GM23338 (cell line): ENCODE data around the gene EXOSC5. TPM values are rescaled to one million over a fixed set of nuclear protein-coding genes. Genes with fewer than 3 reads are reported as not detected.

Experiments used
- ATAC-seq: fragments of 200-7000 bp; cut with Tn5 transposase; 3 replicates; pipeline ENCODE4 v1.9.1; 2020
- DNase-seq: peaks from one replicate; pipeline ENCODE4 v3.0.0-alpha.2; 2015; ENCODE audit warnings: low spot score
- H2AFZ ChIP-seq: fragments of 200-600 bp; sonication (generic); 2 replicates; pipeline ENCODE4 v1.8.0; 2016; ENCODE audit warnings: antibody characterized with exemption, mild to moderate bottlenecking, moderate library complexity
- H3F3A ChIP-seq: fragments of 200-600 bp; sonication (generic); replicated peaks from 2 replicates; pipeline ENCODE4 v1.8.0; 2017; ENCODE audit warnings: antibody characterized with exemption, mixed run types, low read depth
- H3K27ac ChIP-seq: fragments of 200-600 bp; sonication (generic); 2 replicates; pipeline ENCODE4 v1.6.1; 2016; ENCODE audit warnings: low read depth
- H3K27me3 ChIP-seq: fragments of 200-600 bp; sonication (generic); 2 replicates; pipeline ENCODE4 v1.8.0; 2016; ENCODE audit warnings: mild to moderate bottlenecking, mixed run types, moderate library complexity; ENCODE audit not compliant: insufficient read depth
- H3K36me3 ChIP-seq: fragments of 200-600 bp; sonication (generic); 2 replicates; pipeline ENCODE4 v1.8.0; 2016; ENCODE audit warnings: mild to moderate bottlenecking; ENCODE audit not compliant: insufficient read depth
- H3K4me1 ChIP-seq: fragments of 200-600 bp; sonication (generic); 2 replicates; pipeline ENCODE4 v1.8.0; 2016; ENCODE audit warnings: mild to moderate bottlenecking, moderate library complexity; ENCODE audit not compliant: insufficient read depth
- H3K4me2 ChIP-seq: fragments of 200-600 bp; sonication (generic); 2 replicates; pipeline ENCODE4 v1.7.1; 2017; ENCODE audit warnings: mixed run types
- H3K4me3 ChIP-seq: fragments of 200-600 bp; sonication (generic); 2 replicates; pipeline ENCODE4 v1.6.1; 2016; ENCODE audit warnings: mixed run types
- H3K79me2 ChIP-seq: fragments of 200-600 bp; sonication (generic); replicated peaks from 2 replicates; pipeline ENCODE4 v1.8.0; 2017; ENCODE audit warnings: mild to moderate bottlenecking; ENCODE audit not compliant: insufficient read depth
- H3K9me2 ChIP-seq: fragments of 200-600 bp; sonication (generic); 2 replicates; pipeline ENCODE4 v1.8.0; 2017; ENCODE audit not compliant: insufficient read depth
- H4K20me1 ChIP-seq: fragments of 200-600 bp; sonication (generic); replicated peaks from 2 replicates; pipeline ENCODE4 v1.8.0; 2017; ENCODE audit warnings: mild to moderate bottlenecking; ENCODE audit not compliant: insufficient read depth
- H3K27ac Mint-ChIP-seq: 2 replicates; pipeline ENCODE4 v1.8.0; 2020; ENCODE audit warnings: inconsistent platforms, mild to moderate bottlenecking, moderate library complexity, mixed read lengths
- H3K27me3 Mint-ChIP-seq: 3 replicates; pipeline ENCODE4 v1.8.0; 2022; ENCODE audit warnings: low read depth, mild to moderate bottlenecking, moderate library complexity, mixed read lengths, inconsistent platforms; ENCODE audit not compliant: insufficient read depth, poor library complexity
- H3K36me3 Mint-ChIP-seq: 3 replicates; pipeline ENCODE4 v1.8.0; 2021; ENCODE audit warnings: low read depth, mild to moderate bottlenecking, inconsistent platforms, moderate library complexity, mixed read lengths
- H3K4me1 Mint-ChIP-seq: 3 replicates; pipeline ENCODE4 v1.8.0; 2020; ENCODE audit warnings: mild to moderate bottlenecking, inconsistent platforms, mixed read lengths
- H3K4me3 Mint-ChIP-seq: 3 replicates; pipeline ENCODE4 v1.8.0; 2021; ENCODE audit warnings: moderate library complexity, mild to moderate bottlenecking, inconsistent platforms, mixed read lengths
- H3K9me3 Mint-ChIP-seq: 3 replicates; pipeline ENCODE4 v1.8.0; 2020; ENCODE audit warnings: moderate library complexity, mild to moderate bottlenecking, inconsistent platforms, mixed read lengths
- CREB1 ChIP-seq: fragments of 250-450 bp; sonication (Bioruptor Pico); IDR thresholded peaks from 2 replicates; pipeline ENCODE4 v1.5.0; 2020; ENCODE audit warnings: low read depth, mild to moderate bottlenecking, moderate library complexity
- EZH2 ChIP-seq: fragments of 200-600 bp; sonication (generic); IDR thresholded peaks from one replicate; pipeline ENCODE4 v1.8.0; 2017; ENCODE audit warnings: antibody characterized with exemption, mild to moderate bottlenecking, low read depth; ENCODE audit not compliant: unreplicated experiment
- EZH2phosphoT487 ChIP-seq: fragments of 200-600 bp; sonication (generic); IDR thresholded peaks from one replicate; pipeline ENCODE4 v1.8.1; 2018; ENCODE audit warnings: antibody characterized with exemption; ENCODE audit not compliant: unreplicated experiment
- NANOG ChIP-seq: IDR thresholded peaks from 2 replicates; pipeline ENCODE4 v1.6.1; 2016; ENCODE audit warnings: antibody characterized with exemption, borderline replicate concordance
- ZNF331 ChIP-seq: fragments of 250-450 bp; sonication (Bioruptor Pico); IDR thresholded peaks from 2 replicates; pipeline ENCODE4 v1.5.0; 2020; ENCODE audit warnings: low read depth, mild to moderate bottlenecking, moderate library complexity
- ZNF462 ChIP-seq: fragments of 250-450 bp; sonication (Bioruptor Pico); IDR thresholded peaks from 2 replicates; pipeline ENCODE4 v1.5.0; 2020; ENCODE audit warnings: mild to moderate bottlenecking, moderate library complexity
- polyA plus RNA-seq: library from polyadenylated mRNA; unstranded; fragments of >200 nt; fragmentation: Nextera tagmentation; extraction: Ambion mirVana; gene quantifications from 2 replicates; pipeline ENCODE4 v1.2.1, GENCODE V29; 2016
- total RNA-seq: library from RNA; depleted of rRNA; stranded (reverse); fragments of >200 nt; shearing (Covaris generic); gene quantifications from 2 replicates; pipeline ENCODE4 v1.2.3, GENCODE V29; 2014
- TF ChIP-seq, protein P1 (sequence below): IDR thresholded peaks from one replicate; pipeline ENCODE4 v1.6.1; 2018; ENCODE audit warnings: antibody characterized with exemption; ENCODE audit not compliant: unreplicated experiment

The EXOSC5 gene
- total and polyA plus RNA-seq, 2 experiments from 2014 or later = 65.1 to 125 TPM

GRCh38 chr19:41411968-41412265 lies 14.8 kb upstream of the EXOSC5 start:
- peaks cover 7% of the 10 kb centered on the region for H3K4me1 Mint-ChIP-seq
- no peaks in the 10 kb centered on the region for H3K4me1 ChIP-seq
- no peak overlapping the region for H3K4me3 ChIP-seq
- no peak for DNase-seq
- ATAC-seq = no peak
- H2AFZ ChIP-seq = no peak overlapping the region
- H3K9me3 Mint-ChIP-seq = no peaks in the 10 kb centered on the region
- no peak overlapping the region for H3K27ac ChIP-seq
- peaks cover 8% of the 10 kb centered on the region; the same call in 2 of the 3 replicates for H3K36me3 Mint-ChIP-seq
- peaks cover 7% of the 10 kb centered on the region; the same call in 1 of the 2 replicates for H3F3A ChIP-seq
- H3K4me3 Mint-ChIP-seq = no peak overlapping the region
- no peak for TF ChIP-seq ZNF331 (CRISPR knock-in tag)
- no peak for TF ChIP-seq ZNF462 (CRISPR knock-in tag)
- no peak for TF ChIP-seq NANOG
- TF ChIP-seq, protein P1, sequence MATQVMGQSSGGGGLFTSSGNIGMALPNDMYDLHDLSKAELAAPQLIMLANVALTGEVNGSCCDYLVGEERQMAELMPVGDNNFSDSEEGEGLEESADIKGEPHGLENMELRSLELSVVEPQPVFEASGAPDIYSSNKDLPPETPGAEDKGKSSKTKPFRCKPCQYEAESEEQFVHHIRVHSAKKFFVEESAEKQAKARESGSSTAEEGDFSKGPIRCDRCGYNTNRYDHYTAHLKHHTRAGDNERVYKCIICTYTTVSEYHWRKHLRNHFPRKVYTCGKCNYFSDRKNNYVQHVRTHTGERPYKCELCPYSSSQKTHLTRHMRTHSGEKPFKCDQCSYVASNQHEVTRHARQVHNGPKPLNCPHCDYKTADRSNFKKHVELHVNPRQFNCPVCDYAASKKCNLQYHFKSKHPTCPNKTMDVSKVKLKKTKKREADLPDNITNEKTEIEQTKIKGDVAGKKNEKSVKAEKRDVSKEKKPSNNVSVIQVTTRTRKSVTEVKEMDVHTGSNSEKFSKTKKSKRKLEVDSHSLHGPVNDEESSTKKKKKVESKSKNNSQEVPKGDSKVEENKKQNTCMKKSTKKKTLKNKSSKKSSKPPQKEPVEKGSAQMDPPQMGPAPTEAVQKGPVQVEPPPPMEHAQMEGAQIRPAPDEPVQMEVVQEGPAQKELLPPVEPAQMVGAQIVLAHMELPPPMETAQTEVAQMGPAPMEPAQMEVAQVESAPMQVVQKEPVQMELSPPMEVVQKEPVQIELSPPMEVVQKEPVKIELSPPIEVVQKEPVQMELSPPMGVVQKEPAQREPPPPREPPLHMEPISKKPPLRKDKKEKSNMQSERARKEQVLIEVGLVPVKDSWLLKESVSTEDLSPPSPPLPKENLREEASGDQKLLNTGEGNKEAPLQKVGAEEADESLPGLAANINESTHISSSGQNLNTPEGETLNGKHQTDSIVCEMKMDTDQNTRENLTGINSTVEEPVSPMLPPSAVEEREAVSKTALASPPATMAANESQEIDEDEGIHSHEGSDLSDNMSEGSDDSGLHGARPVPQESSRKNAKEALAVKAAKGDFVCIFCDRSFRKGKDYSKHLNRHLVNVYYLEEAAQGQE = no peak
- no peak for TF ChIP-seq CREB1
- no peak for TF ChIP-seq EZH2phosphoT487
- no peak for TF ChIP-seq EZH2
- H4K20me1 ChIP-seq = no peaks in the 10 kb centered on the region
- H3K27ac Mint-ChIP-seq = no peak overlapping the region
- H3K36me3 ChIP-seq = no peaks in the 10 kb centered on the region
- no peak overlapping the region for H3K4me2 ChIP-seq
- H3K27me3 ChIP-seq = no peaks in the 10 kb centered on the region
- no peaks in the 10 kb centered on the region for H3K9me2 ChIP-seq
- H3K79me2 ChIP-seq = no peaks in the 10 kb centered on the region
- H3K27me3 Mint-ChIP-seq = peaks cover 10% of the 10 kb centered on the region
